HG03354 (cell line): ENCODE measurements around the gene CFAP73.
"Not testable (repeated sequence)": the region's sequence is repeated elsewhere in the genome, so short reads cannot be mapped to it uniquely, and the experiment has no call there.

Source experiments
- ATAC-seq: cut with Tn5 transposase; IDR thresholded peaks from one replicate; pipeline ENCODE4 v1.9.1; 2021; ENCODE audit warnings: mild to moderate bottlenecking; ENCODE audit not compliant: unreplicated experiment, poor library complexity, severe bottlenecking

CFAP73 gene

GRCh38 chr12:113149361-113150150, at the start of gene CFAP73:
Gene CFAP73, plus strand, starts transcription at chr12:113149724. Its CDS starts 134 bp downstream, at chr12:113149858.
- ATAC-seq = no peak

DNA sequence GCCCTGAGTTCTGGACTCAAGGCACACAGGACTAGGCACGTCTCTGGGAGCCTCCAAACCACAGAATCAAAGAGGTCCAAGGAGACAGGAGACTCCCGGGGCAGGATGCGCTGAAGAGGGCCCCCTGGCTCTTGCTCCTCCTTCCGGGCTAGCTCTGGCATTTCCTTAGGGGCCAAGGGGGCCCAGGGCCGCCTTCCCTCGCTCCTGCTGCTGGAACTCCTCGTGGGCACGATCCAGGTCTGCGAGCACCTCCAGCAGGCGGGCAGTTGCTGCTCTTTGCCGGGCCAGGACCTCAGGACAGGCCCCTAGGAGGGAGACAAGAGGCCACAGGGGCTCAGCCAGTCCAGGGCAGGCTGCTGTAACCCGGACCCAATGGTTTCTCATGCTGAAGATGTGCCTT, 49.8 kb upstream of the CFAP73 start:
- ATAC-seq = no peak

DNA sequence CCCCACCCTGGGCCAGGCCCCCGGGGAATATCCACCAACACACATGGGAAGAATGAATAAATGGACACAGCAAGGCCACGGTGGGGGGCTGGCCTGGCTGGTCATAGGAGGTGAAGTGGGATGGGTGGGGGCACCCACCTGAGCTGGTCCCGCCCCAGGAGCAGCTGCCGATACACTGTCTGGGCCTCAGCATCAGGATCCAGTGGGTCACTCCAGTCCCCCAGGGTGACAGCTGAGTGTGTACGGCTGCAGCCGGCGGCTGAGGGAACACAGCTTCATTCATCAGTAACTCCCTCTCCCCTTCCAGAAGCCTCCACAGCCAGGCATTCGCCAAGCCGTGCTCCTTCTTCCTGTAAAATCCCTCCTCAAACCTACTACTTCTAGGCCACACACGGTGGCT, 47.8 kb upstream of the CFAP73 start:
- no peak for ATAC-seq

DNA sequence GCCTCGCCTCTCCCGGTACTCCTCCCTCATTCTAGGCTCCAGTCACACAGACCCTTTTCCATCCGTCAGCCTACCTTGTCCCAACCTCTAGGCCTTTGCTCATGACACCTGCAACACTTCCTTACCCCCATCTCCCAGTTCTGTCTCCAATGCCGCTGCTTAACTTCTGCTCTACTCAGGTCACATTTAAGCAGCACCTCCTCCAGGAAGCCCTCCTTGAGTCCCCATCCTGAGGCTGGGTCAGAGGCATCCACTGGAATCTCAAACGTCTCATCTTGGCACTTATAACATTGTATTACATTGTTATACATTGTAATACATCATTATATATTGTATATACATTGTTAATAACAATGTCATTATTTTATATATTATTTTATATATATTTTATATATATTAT, 46.7 kb upstream of the CFAP73 start:
- ATAC-seq = no peak

DNA sequence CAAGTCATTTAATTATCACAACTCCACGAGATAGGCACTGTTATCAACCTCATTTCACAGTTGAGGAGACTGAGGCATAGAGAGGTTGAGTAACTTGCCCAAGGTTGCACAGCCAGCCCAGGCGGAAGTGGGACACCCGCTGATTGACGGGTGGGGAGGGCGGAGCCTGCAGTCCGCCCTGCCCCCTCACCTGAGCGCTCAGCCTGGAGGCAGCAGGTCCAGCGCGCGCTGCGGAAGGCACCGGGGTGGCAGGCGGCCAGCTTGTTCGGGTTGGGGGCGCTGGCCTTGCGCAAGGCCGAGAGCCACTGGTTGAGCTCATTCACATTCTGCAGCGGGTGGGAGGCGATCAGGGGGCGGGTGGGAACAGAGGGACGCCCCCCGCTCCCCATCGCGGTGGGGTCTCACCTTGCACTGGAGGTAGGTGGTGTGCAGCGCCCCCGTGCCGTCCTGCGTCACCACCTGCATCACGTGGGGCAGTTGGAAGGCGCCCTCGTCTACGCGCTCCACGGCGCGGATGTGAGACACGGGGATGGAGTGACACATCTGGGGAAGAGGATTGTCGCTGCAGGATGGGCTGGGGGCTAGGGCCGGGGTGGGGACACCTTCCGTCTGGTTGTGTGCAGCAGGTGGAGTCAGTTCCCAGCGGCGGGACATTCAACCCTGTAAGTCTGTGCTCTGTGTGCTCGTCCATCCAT, 45.6 kb upstream of the CFAP73 start:
- no peak for ATAC-seq

DNA sequence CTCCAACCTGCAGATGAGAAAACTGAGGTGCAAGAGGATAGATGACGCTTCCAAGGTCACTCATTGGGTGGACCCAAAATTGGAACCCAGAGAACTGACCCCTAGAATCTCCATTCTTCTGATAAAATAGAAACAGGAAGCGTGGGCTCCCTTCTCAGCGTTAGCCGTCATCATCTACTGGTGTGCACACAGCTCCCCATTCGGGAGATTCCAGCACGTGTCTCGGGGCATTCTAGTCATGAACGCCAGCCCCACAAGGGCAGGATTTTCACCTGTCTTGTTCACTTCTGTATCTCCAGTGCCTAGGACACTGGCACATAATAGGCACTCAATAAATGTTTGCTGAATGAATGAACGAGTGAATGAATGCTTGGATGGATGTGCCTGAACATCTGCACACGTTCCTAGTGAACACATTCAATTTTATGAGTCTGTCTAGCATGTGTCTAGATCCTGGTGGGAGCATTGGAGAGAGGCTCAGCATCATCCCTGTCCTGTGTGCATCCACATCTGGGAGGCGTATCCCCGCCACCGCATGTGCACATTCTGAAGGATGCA, 44.5 kb upstream of the CFAP73 start:
- no peak for ATAC-seq

- ATAC-seq = no peak
Measured at GRCh38 chr12:113105606-113106271, 43.8 kb upstream of the CFAP73 start.

GRCh38 chr12:113106361-113106760, 43.2 kb upstream of the CFAP73 start:
- no peak for ATAC-seq

DNA sequence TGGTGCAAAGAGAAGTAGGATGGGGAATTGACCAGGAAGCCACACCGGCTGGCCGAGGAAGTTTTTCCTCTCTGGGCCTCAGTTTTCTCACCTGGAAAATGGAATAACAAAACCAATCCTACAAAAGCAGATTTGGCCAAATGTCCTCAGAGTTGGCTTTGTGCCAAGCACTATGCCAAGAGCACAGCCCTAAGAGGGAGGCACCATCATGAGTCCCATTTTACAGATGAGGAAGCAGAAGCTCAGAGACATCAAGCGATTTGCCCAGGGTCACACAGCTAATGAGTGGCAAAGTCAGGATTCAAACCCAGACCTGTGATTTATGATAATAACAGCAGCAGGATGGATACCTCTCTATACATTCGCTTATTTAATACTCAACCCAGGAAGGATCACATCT, 41.2 kb upstream of the CFAP73 start:
- ATAC-seq = no peak

DNA sequence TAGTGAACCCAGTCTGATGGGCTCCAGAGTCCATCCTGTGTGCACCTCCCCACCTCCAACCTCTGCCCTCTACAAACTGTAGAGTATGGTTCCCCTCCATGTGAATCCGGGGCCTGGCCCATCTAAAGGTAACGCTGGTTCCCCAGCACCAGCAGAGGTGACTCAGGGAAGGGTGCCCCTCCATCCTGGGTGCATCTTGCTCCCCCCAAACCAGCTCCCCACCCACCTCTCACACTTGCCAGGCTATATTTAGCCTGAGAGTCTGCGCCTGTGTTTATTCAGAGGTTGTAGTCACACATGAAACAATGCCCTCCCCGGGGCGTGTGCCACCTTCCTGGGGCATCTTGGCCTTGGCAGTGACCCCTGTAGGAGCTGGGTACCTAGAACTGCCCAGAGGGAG, 40.2 kb upstream of the CFAP73 start:
- ATAC-seq = no peak

- ATAC-seq = no peak
Measured at GRCh38 chr12:113109872-113110599, 39.5 kb upstream of the CFAP73 start.

GRCh38 chr12:113111247-113111646, 38.3 kb upstream of the CFAP73 start:
- ATAC-seq = no peak

DNA sequence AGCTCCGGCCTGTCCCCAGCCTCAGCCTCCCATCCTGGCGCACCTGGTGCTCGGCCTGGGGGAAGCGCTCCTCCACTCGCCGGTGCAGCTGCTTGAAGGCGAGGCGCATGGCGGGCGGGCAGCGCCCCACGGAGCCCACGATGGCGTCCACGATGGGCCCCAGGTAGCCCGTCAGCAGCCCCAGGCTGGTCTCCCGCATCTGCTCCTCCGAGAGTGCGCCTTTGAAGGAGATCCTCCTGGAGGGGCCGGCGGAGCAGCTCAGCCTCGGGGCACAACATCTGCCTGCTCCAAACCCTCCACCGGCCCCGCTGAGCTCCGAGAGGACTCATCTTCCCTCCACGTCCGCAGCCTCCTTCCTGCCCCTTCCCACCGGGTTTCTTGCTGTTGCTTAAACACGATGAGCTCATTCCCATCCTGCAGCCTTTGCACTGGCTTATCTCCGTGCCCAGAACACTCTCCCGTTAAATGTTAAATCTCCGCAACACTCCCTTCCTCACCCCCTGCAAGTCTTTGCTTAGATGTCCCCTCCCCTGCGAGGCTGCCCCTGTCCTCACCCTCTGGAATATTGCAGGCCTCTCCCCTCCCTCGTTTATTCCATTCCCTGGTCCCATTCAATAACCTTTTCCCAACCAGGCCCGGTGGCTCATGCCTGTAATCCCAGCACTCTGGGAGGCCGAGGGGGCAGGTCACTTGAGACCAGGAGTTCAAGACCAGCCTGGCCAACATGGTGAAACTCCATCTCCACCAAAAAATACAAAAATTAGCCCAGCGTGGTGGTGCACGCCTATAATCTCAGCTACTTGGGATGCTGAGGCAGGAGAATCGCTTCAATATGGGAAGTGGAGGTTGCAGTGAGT, 37.3 kb upstream of the CFAP73 start:
- no peak for ATAC-seq

DNA sequence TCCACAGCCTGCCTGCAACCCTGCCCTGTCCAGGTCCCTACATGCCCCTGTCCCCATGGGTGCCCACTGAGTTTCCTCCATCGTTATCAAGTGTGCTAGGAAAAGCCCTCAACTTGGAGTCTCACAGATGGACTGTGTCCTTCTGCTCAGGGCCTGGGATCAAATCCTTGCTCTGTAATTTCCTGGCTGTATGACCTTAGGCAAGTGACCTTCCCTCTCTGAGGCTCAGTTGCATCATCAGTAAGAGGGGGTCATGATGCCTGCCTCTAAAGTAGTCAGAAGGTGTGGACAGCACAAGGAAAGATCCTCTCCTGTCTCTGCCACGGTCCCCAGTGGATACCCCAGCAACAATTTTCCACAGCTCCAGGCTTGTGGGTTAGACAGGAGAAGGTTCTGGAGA, 36.1 kb upstream of the CFAP73 start:
- ATAC-seq = no peak

- no peak for ATAC-seq
Measured at GRCh38 chr12:113114447-113115178, 34.9 kb upstream of the CFAP73 start.

- ATAC-seq = no peak
Measured at GRCh38 chr12:113115455-113116126, 33.9 kb upstream of the CFAP73 start.

- ATAC-seq = no peak
Measured at GRCh38 chr12:113116875-113117274, 32.6 kb upstream of the CFAP73 start.

- ATAC-seq = not testable (repeated sequence)
Measured at GRCh38 chr12:113117684-113118083, 31.8 kb upstream of the CFAP73 start.
